ELR (cell line): ENCODE data around the gene TMCC3.

Experiments
- DNase-seq: peaks from one replicate; pipeline ENCODE4 v3.0.0-alpha.2; 2015; ENCODE audit warnings: low read depth

TMCC3 gene

DNA sequence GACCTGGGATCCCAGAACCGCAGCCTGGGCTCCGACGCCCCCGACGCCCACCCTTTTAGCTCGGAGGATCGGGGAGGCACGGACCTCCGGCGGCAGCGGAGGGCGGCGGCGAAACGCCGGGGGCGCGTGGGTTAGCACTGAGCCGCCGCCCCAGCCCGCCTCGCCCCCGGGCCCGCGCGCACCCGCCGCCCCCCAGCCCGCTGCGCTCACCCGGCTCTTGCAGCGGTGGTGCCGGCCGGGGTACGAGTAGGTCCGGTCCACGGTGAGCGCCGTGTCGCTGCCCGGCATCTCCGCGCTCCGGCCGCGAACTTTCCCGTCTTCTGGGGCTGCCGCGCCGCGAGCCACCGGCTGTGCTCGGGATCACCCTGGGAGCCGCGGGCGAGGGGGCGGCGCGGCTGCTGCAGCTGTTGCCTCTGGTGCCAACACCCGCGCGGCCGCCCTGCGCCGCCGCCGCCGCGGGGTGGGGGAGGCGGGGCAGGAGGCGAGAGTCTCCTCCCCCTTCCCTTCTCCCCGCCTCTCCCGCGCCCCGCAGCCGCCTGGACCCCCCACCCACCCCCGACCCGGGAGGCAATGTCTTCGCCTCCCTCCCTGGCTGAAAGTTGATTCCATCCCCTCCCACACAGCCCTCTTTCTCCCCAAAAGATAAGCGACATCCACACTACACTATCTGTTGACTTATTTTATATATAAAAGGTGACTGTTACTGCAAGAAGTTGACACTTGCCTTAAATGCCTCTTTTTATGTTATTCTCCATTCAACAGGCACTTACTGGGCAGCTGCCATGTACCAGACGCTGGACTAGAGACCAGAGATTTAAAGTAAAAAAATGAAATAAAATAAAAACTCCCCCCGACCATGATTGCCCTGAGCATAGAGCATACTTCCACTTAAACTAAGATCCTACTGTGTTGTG is at the start of gene TMCC3:
Gene TMCC3, minus strand, starts transcription at position 415 of the 914 bp plus-strand sequence. Its CDS starts 127 bp downstream, at position 288.
- DNase-seq: peak; percentile 66

DNA sequence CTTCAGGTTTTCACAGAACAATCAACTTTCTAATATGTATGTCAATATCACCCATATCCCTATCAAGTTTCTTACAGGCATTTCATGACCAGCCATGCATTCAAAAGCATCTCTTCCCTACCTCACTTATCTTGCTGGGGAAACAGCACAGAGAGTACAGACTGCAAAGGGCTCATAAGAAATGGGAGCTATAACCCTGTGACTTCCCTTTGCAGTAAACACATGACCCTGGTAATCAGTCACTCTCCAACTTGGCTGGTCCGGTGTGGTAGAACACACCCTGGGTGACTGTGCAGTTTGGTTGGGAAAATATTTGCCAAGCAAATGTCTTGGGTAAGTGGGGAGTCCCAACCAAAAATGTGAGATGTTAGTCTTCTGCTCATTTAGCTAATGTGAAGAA is 49.4 kb upstream of the TMCC3 start:
- no peak for DNase-seq

GRCh38 chr12:94698578-94698977 is 48.2 kb upstream of the TMCC3 start:
- no peak for DNase-seq

DNA sequence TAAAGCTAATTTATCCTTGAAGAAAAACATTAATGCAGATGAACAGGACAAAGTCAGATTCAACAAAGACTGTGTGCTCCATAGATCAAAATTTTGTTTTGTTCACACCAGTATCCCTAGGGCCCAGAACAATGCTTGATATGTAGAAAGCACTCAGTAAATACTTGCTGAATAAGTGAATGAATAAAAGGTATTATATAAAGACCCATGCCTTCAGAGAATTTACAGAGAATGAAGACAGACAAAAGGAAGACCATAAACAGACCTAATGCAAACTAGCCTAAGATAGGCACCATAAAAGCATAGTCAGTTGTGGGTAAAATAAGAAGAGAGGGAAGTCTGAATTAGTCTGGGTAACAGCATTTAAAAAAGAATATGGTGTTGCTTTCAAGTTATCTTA is 47.3 kb upstream of the TMCC3 start:
- DNase-seq: no peak

DNA sequence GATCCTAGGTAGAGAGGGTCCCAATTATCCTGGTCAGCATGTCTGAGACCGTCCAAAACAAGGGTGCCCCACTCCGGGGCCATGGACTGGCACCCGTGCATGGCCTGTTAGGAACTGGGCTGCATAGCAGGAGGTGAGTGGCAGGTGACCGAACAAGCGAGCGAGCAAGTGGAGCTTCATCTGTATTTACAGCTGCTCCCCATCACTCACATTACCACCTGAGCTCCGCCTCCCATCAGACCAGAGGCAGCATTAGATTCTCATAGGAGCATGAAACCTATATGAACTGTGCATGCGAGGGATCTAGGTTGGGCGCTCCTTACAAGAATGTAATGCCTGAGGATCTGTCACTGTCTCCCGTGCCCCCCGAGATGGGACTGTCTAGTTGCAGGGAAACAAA is 44.4 kb upstream of the TMCC3 start:
- DNase-seq: no peak

DNA sequence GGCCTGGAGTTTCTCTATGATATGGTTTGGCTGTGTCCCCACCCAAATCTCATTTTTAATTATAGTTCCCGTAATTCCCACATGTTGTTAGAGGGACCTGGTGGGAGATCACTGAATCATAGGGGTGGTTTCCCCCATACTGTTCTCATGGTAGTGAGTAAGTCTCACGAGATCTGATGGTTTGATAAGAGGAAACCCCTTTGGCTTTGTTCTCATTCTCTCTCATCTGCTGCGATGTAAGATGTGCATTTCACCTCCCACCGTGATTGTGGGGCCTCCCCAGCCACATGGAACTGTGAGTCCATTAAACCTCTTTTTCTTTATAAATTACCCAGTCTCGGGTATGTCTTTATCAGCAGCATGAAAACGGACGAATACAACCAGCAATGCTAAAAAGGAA is 42.5 kb upstream of the TMCC3 start:
- DNase-seq: peak; percentile 8

DNA sequence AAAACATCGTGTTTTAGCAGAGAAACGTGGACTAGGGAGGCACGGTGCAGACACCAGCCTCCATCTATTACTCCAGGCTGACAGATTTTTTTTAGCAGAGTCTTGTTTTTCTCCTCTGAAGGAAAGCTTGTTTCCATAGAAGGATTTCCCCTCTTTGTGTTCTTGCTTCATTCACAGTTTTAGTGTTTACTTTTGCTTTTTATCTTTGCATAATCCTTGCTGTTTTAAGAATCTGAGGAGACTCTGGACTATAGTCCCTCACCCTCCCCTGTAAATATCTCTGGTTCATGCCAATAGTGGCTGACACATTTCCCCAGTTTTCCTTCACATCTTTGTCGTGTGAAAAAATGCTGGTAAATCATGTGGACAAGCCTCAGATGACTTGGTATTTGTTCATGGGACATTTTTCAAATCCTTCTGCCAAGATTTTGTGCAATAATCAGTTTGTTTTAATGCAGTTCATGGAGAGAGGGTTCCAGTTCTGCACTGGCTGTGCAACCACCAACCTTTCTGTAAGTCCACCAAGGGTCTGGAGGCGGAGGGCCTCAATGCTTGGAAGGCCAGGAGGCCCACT is 39.9 kb upstream of the TMCC3 start:
- DNase-seq: no peak

DNA sequence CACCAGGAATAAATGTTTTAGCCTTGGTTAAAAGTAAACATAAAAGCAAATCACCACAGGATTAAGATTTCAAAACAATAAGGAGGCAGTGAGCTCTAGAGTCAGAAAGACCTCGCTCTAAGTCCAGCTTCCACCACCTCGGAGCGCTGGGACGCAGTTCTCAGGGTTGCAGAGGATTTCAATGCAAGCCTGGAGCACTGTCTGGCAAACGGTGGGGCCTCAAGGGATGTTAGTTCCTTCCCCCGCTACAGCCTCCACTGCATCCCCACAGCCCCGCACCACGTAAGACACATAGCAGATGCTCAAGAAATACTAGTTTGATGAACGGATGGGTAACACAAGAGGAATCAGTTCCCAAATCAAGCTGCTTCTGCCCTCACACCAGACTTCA is 39.3 kb upstream of the TMCC3 start:
- no peak for DNase-seq

DNA sequence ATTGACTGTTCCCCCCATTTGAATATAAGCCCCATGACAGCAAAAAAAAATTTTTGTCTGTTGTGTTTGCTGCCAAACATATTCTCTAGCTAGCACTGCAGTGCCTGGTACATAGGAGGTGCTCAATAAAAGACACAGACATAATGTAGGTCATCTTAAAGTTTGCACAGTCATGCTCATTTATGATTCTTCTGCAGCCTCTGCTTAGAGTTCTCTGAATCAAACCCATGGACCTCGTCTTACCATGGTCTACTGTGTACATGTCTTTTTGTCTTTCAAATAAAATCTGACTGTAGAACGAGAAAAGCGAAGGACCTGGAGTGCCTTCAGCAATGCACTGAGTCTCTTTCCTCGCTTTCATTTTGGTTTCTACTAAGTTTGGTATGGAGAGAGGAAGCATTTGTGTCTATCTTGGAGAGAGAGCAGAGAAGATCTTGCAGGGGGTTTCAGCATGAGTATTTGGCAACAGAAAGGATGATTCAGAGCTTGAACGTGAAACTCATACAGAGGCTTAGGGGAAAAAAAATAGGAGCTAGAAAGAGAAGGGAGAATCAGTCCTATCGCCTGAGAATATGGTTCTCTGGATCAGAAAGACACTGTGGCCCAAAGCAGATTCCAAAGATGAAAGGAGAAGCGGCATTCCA is 38.8 kb upstream of the TMCC3 start:
- DNase-seq: peak; percentile 45

GRCh38 chr12:94687891-94688290 is 37.5 kb upstream of the TMCC3 start:
- DNase-seq: no peak

DNA sequence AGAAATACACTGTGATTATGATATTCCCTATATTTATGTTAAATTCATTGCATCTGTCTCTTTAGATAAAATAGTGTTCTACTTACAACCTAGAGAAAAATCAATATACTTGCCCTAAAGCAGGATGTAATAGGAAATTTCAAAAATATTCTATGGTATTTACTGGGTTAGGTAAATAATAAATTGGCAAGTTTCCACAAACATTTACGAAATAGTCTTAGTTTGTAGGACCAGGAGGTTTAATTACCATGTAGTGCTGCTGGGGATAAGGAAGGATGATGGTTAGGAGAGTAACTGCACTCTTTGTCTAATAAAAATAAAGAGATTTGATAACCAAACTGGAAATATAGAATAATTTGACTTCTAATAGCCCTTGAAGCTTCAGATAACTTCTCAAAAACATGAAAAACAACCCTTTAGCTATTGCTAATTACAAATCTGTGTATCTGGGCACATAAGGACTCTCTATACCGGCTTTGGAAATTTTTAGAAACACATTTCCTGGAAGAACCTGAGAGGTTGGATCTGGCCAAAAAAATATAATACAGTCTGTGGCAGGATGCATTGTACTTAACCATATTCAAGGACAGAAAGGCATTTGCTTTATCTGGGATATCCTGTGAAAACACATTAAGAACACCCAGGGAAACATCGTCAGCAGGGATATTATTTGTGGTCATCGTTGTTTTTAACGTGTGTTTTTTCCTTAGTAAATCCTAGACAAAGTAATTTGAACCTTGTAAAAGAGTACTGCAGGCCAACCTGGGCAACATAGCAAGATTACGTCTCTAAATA is 36.7 kb upstream of the TMCC3 start:
- DNase-seq: no peak

GRCh38 chr12:94684416-94685142 is 34.2 kb upstream of the TMCC3 start:
- no peak for DNase-seq

- no peak for DNase-seq
Measured at GRCh38 chr12:94679554-94680195, 29.3 kb upstream of the TMCC3 start.

- DNase-seq: no peak
Measured at GRCh38 chr12:94678849-94679248, 28.5 kb upstream of the TMCC3 start.

DNA sequence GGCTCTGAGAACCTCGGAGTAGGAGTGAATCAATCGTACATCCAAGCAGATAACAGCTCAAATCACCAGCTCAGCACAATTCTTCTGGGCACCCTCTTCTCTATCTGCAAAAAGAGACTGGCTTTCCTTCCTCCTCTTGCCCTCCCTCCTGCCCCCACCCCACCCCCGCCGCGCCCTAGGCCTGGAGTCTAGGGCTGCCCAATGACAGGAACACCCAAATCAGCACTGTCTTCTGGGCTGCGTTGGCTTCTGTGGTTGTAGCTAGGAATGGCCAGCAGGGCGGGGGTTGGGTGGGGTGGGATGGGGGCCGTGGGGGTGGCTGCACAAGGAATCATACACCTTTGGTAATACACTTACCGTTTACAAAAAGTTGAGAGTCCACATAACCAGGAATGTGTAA is 28.0 kb upstream of the TMCC3 start:
- DNase-seq: no peak

DNA sequence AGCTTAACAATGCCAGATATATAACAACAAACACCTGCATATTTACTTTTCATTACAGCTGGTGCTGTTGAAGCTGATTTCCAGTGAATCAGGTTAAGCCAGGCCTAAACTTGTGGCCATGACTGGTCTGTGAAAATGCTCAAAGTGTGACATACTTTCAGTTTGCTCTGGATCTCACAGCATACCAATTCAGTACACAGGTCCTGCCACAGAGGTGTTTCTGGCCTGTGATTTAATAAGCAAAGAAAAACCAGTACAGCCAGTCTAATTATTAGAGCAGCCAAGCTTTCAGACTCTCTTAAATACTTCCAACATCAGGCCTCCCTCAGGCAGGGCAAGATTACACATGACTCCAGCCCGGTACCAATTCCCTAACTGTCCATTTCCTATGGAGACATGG is 27.4 kb upstream of the TMCC3 start:
- no peak for DNase-seq

DNA sequence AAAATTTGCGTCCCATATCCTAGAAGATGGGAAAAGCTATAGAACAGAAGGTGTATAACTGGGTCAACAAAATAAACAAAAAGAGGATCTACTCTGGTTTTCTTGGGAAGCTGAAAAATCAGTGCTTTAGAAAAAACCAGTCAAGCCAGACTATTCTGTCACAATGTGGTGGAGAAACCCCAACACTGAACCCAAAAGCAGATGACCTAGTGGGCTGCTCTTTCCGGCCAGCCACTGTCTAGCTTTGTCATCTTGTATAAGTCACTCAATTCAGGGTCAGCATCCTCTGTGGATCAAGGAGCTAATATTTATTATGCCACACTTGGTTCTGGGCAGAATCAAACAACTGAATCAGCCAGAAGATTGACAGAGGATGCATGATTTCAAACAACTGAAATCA is 26.6 kb upstream of the TMCC3 start:
- no peak for DNase-seq

- DNase-seq: no peak
Measured at GRCh38 chr12:94676031-94676641, 25.8 kb upstream of the TMCC3 start.

DNA sequence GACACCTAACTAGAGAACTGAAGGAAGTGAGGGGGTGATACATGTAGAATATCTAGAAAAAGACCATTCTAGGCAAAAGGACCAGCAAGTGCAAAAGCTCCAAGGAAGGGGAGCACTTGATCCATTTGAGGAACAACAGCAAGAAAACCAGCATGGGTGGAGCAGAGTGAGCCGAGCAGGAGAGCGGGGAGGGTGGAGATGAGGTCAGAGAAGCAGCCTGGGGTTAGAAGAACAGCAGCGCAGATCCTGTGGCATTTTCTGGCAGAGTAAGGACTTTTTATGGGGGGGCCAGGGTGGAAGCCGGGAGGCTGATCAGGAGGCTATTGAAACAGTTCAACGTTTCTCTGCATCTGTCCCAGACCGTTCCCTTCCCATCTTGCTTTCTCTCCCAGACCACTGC is 24.5 kb upstream of the TMCC3 start:
- DNase-seq: no peak

- DNase-seq: no peak
Measured at GRCh38 chr12:94674051-94674451, 23.7 kb upstream of the TMCC3 start.

- no peak for DNase-seq
Measured at GRCh38 chr12:94673496-94673895, 23.1 kb upstream of the TMCC3 start.
